HG03103 (cell line): ENCODE measurements around the gene SOD3.

Experiments
- ATAC-seq: cut with Tn5 transposase; IDR thresholded peaks from one replicate; pipeline ENCODE4 v1.9.1; 2021; ENCODE audit warnings: low read depth; ENCODE audit not compliant: unreplicated experiment

SOD3 gene

DNA sequence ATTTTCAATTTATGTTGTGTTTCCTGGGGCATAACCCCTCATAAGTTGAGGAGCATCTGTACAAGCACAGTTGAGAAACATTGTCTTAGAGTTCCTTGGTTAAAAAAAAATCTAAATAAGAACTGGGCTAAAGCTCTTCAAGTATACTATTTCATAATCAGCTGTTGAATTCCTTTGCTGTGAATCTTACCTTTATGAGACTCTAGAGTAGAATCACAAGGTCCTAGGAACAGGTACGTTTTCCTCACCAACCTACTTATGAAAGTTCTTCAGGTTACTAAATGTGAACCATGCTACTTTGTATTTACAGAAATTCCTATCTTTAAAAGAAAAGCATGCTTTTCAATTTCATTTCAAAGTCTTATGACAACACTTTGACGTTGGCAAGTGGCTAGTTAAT, 20.9 kb upstream of the SOD3 start:
- no peak for ATAC-seq

DNA sequence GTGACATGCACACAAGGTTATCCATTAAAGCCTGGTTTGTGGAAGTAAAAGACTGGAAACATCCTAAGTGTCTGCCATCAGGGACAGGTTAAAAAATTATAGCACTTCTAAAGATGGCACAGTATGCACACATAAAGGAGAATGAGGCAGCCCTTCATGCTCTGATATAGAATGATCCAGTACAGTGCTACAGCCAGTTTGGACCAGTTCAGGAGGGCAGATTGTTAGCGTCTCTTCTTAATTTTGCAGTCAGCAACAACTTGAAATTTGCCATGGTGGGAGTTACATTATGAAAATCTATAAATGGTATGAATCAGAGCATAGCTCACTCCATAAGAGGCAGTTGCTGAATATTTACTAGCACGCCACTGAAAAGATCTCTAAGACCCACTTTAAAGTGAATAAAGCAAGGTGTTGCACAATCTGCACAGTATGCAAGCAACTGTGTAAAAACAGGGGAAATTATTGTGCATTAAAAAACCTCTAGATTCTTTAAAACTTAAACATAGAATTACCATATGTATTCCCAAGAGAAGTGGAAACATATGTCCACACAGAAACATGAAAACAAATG, 20.3 kb upstream of the SOD3 start:
- ATAC-seq: no peak

- ATAC-seq: no peak
These were observed 19.6 kb upstream of the SOD3 start for GRCh38 chr4:24775750-24776149.

DNA sequence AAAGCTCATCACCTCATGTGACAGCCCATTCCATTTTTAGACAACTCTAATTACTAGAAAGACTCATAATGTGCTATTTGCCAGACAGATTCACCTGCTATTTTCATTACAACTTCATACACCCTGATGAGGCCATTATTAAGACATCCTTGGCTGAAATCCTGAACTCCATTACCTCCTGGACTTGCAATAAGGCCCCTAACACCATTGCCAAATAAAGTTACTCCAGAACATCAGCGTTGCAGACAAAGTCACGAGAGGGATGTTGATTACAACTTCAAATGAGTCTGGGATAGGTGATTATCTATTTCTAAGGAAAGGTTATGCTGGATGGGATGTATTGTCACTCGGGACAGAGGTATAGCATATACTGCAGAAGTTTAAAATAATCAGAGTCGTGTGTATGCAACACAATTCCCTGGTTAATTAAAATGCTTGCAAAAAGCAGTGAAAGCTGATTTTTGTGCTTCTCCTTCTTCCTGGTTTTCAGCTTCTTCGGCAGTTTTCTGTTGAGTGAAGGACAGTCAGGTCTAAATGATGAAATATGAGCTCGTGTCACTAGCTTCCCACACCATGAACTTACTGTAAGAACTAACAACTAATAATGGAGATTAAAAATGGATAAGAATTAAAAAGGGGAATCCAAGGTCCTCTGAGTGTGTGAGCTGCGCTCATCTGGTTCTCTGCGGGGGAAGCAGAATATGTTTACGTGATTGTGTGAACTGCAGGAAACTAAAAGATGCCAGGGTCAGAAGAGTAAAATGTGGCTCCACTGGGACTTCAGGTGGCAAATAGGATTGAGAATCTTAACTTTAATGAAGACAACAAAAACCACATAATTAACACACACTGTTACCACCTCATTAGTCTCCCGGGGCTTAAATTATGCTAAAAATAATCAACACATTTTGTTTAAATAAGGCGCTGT, 17.6 kb upstream of the SOD3 start:
- ATAC-seq: no peak

DNA sequence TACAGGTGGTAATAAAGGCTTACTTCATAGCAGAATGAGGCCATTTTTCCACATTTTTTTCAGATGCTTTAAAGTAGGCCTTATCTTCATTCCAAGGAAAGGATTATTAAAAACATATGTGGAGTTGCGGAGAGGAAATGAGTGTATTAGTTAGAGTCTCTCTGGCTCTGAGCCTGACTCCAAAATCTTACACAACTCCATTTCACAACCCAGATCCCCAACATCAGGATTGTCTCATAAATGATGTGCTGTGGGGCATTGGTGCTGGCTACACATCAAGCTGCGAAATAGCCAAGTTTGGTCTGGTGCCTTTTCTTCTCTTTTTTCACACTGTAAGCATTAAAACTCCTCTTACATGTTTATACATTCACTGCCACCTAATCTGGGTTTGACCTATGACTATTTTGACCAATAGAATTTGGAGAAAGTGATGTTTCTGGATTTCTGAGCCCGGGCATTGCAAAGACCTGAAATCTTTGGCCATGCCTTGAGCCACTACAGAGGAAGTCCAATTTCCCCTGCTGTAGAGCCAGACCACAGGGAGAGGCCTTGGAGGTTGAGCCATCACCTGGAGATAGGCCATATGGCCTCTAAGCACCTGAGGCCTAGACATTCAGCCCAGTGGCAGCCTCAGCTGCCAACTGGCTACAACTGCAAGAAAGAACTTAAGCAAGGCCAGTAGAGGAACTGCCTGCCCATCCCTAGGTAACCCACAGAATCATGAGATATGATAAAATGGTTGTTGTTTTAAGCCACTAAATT, 16.7 kb upstream of the SOD3 start:
- no peak for ATAC-seq

- ATAC-seq: no peak
These were observed 14.4 kb upstream of the SOD3 start for GRCh38 chr4:24780936-24781495.

- no peak for ATAC-seq
These were observed 13.2 kb upstream of the SOD3 start for GRCh38 chr4:24781999-24782745.

- ATAC-seq: no peak
These were observed 11.9 kb upstream of the SOD3 start for GRCh38 chr4:24783506-24783905.

DNA sequence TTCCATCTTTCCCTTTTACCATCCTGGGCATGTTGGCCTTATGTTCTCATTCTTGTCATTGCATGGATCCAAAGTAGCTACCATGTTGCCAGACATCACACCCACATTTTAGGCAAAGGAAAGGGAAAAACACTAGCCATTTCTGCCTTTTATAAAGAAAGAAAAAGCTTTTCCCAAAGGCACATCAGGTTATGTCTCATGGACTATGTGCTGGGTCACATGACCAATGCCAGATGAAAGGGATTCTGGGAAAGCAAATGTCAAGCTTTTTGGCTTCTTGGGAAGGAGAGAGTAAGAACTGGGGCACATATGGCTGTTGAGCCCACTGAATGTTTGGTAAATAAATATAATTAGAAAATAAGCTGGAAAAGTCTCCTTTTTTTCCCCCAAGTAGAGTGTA, 4.3 kb upstream of the SOD3 start:
- no peak for ATAC-seq

GRCh38 chr4:24792552-24792951, 2.8 kb upstream of the SOD3 start:
- no peak for ATAC-seq

- ATAC-seq: no peak
These were observed 2.0 kb upstream of the SOD3 start for GRCh38 chr4:24793219-24794005.

DNA sequence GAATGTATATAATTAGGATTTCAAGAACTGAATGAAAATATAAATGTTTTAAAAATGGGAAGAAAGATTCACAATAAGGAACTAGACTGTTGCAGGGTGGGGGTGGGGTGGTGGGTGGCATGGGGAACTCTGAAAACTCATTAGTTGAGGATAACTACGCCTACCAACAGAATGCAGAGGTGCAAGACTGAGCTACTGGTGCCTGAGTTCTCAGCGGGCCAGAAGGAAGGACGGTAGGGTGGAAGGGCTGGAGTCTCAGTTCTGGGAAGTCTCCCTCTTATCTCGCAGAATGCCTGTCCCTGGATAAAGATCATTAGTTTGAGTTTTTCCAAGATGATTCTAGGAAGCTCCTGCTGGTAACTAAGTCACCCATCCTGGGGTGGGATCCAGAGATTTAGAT, 1.3 kb upstream of the SOD3 start:
- ATAC-seq: no peak

- ATAC-seq: no peak
These were observed 893 bp upstream of the SOD3 start for GRCh38 chr4:24794480-24794879.

DNA sequence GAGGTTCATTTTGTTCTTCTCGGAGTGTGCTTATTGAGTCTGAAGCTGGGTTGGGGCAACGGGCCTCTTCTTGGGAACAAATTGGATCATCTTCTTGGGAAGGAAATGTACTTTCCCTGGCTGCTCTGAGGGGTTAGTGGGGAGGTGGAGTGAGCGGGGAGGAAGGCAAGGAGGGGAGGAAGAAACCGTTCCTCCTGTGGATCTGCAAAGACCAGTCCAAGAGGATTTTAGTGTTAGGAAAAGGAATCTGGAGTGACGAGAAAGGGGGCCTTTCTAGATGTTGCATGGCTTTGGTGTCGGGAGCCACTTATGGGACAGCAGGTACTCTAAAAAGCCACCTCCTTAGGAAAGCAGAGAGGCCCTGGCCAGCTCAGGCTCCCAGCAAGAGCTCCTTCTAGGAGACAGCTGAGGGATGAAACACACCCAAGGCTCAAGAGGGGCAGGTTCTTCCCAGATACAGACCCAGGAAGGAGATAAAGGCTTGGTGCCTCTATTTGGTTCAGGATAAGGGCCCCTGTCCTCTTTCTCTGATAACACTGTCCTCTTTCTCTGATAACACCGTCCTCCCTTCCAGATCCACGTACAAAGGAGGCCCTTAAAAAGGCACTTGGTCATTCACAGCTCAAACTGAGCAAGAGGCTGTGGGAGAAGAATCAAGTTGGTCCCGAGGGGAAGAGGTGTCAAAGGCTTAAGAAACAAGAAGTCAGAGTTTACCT, 451 bp downstream of the SOD3 start:
- no peak for ATAC-seq

- ATAC-seq: no peak
These were observed 1.2 kb downstream of the SOD3 start for GRCh38 chr4:24796620-24797019.

DNA sequence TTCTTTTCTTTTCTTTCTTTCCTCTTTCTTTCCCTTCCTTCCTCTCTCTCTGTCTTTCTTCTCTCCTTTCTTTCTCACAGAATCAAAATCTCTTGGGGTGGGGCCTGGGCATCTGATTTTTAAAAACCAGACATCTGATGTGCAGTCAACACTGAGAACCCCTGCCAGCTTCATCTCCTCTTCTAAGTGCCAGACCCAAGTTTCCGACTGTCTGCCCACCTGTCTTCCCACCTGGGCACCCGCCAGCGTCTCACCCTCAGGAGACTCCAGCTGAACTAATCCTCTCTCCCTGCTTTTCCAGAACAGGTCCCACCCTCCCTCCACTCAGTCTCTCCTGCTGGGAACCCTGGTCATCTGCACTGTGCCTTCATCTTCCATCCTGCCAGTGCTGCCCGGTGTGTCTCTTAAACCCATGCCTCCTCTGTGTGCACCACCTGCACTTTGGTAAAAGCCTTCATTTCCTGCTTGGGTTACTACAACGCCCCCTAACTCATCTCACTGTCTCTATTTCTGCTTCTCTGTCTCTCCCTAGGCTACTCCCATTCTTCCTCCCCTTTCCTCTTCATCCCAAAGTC, 2.8 kb downstream of the SOD3 start:
- no peak for ATAC-seq

GRCh38 chr4:24799196-24799543, 3.8 kb downstream of the SOD3 start:
- no peak for ATAC-seq

DNA sequence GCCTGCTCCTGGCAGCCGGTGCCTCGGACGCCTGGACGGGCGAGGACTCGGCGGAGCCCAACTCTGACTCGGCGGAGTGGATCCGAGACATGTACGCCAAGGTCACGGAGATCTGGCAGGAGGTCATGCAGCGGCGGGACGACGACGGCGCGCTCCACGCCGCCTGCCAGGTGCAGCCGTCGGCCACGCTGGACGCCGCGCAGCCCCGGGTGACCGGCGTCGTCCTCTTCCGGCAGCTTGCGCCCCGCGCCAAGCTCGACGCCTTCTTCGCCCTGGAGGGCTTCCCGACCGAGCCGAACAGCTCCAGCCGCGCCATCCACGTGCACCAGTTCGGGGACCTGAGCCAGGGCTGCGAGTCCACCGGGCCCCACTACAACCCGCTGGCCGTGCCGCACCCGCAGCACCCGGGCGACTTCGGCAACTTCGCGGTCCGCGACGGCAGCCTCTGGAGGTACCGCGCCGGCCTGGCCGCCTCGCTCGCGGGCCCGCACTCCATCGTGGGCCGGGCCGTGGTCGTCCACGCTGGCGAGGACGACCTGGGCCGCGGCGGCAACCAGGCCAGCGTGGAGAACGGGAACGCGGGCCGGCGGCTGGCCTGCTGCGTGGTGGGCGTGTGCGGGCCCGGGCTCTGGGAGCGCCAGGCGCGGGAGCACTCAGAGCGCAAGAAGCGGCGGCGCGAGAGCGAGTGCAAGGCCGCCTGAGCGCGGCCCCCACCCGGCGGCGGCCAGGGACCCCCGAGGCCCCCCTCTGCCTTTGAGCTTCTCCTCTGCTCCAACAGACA, 4.4 kb downstream of the SOD3 start:
- no peak for ATAC-seq
